ENCODE data around the gene UBB. TPM values are rescaled to one million over a fixed set of nuclear protein-coding genes. Genes with fewer than 3 reads are reported as not detected.
A peak's percentile ranks its signal among the peaks of the same experiment; 100 is the strongest.
"Not testable (repeated sequence)": the region's sequence is repeated elsewhere in the genome, so short reads cannot be mapped to it uniquely, and the experiment has no call there.

Gene UBB
- total and polyA plus RNA-seq, 2 experiments from 2014 or later = 871 to 1,692 TPM

- TF ChIP-seq POLR2AphosphoS5 (IDR thresholded peaks at IDR 0.05; ENCODE audit: low read depth) (no peak), STAT1 (IDR thresholded peaks at IDR 0.05; ENCODE audit: unreplicated experiment) (no peak)
These were observed 3.7 kb downstream of the UBB start (continued) for GRCh38 chr17:16384557-16384956.

DNA sequence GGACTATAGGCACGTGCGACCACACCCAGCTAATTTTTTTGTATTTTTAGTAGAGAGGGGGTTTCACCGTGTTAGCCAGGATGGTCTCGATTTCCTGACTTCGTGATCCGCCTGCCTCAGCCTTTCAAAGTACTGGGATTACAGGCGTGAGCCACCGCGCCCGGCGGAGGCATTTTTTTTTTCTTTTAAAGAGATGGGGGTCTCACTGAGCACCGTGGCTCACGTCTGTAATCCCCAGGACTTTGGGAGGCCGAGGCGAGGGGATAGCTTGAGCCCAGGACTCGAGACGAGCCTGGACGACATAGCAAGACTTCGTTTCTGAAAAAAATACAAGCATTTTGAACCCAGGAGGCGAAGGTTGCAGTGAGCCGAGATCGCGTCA lies 5.2 kb downstream of the UBB start:
- not testable (repeated sequence) for H3K9me3 Mint-ChIP-seq; H3K9me2 ChIP-seq (ENCODE audit: insufficient read depth); H3K27me3 ChIP-seq (ENCODE audit: insufficient read depth); H4K20me1 ChIP-seq (replicated peaks; ENCODE audit: insufficient read depth); DNase-seq (ENCODE audit: low spot score); H3K4me1 ChIP-seq (ENCODE audit: insufficient read depth); ATAC-seq
- H3K4me3 Mint-ChIP-seq = peak overlapping the region; percentile 85
- H3K79me2 ChIP-seq (replicated peaks; ENCODE audit: insufficient read depth) = peaks cover 23% of the 10 kb centered on the region
- H3K27ac Mint-ChIP-seq = peak overlapping the region; percentile 98; the same call in 1 of the 2 replicates
- H3K4me1 Mint-ChIP-seq = peaks cover 31% of the 10 kb centered on the region
- H3K36me3 Mint-ChIP-seq (ENCODE audit: low read depth) = peaks cover 42% of the 10 kb centered on the region
- H3K4me3 ChIP-seq = peak overlapping the region; percentile 52
- H3K27me3 Mint-ChIP-seq (ENCODE audit: insufficient read depth, low read depth, poor library complexity) = peaks cover 10% of the 10 kb centered on the region
- peaks cover 11% of the 10 kb centered on the region; the same call in 1 of the 2 replicates for H3K36me3 ChIP-seq (ENCODE audit: insufficient read depth)
- peaks cover 29% of the 10 kb centered on the region for H3F3A ChIP-seq (replicated peaks; ENCODE audit: low read depth)
- peak overlapping the region; percentile 54; the same call in 1 of the 2 replicates for H2AFZ ChIP-seq
- H3K27ac ChIP-seq (ENCODE audit: low read depth) = peak overlapping the region; percentile 98
- peak overlapping the region; percentile 61 for H3K4me2 ChIP-seq

GRCh38 chr17:16391451-16391850 lies 10.6 kb downstream of the UBB start:
- Histone ChIP-seq H3K4me2 (no peak overlapping the region), H3K36me3 (ENCODE audit: insufficient read depth) (no peaks in the 10 kb centered on the region), H3K9me2 (ENCODE audit: insufficient read depth) (no peaks in the 10 kb centered on the region), H2AFZ (no peak overlapping the region), H3K27me3 (ENCODE audit: insufficient read depth) (no peaks in the 10 kb centered on the region), H3K79me2 (replicated peaks; ENCODE audit: insufficient read depth) (no peaks in the 10 kb centered on the region; the same call in 1 of the 2 replicates), H3K27ac (ENCODE audit: low read depth) (no peak overlapping the region), H3F3A (replicated peaks; ENCODE audit: low read depth) (no peaks in the 10 kb centered on the region), H3K4me3 (no peak overlapping the region), H3K4me1 (ENCODE audit: insufficient read depth) (peaks cover 6% of the 10 kb centered on the region; the same call in 1 of the 2 replicates), H4K20me1 (replicated peaks; ENCODE audit: insufficient read depth) (no peaks in the 10 kb centered on the region)
- Mint-ChIP-seq H3K27me3 (ENCODE audit: insufficient read depth, low read depth, poor library complexity) (peaks cover 12% of the 10 kb centered on the region), H3K9me3 (no peaks in the 10 kb centered on the region; the same call in 2 of the 3 replicates), H3K4me3 (no peak overlapping the region), H3K27ac (no peak overlapping the region), H3K4me1 (peaks cover 9% of the 10 kb centered on the region; the same call in 2 of the 3 replicates), H3K36me3 (ENCODE audit: low read depth) (peaks cover 9% of the 10 kb centered on the region; the same call in 2 of the 3 replicates)
- no peak for DNase-seq (ENCODE audit: low spot score)
- ATAC-seq = no peak
- no peak for TF ChIP-seq ZNF114 (CRISPR knock-in tag; IDR thresholded peaks at IDR 0.05)
- no peak for TF ChIP-seq ZNF462 (CRISPR knock-in tag; IDR thresholded peaks at IDR 0.05)
- no peak for TF ChIP-seq EZH2phosphoT487 (IDR thresholded peaks at IDR 0.05; ENCODE audit: unreplicated experiment)
- TF ChIP-seq CTCF (conservative IDR thresholded peaks at IDR 0.05; ENCODE audit: low read depth in 2 of 2) = no peak
- no peak for TF ChIP-seq ZNF331 (CRISPR knock-in tag; IDR thresholded peaks at IDR 0.05; ENCODE audit: low read depth)
- TF ChIP-seq STAT1 (IDR thresholded peaks at IDR 0.05; ENCODE audit: unreplicated experiment) = no peak
- TF ChIP-seq, protein P1, sequence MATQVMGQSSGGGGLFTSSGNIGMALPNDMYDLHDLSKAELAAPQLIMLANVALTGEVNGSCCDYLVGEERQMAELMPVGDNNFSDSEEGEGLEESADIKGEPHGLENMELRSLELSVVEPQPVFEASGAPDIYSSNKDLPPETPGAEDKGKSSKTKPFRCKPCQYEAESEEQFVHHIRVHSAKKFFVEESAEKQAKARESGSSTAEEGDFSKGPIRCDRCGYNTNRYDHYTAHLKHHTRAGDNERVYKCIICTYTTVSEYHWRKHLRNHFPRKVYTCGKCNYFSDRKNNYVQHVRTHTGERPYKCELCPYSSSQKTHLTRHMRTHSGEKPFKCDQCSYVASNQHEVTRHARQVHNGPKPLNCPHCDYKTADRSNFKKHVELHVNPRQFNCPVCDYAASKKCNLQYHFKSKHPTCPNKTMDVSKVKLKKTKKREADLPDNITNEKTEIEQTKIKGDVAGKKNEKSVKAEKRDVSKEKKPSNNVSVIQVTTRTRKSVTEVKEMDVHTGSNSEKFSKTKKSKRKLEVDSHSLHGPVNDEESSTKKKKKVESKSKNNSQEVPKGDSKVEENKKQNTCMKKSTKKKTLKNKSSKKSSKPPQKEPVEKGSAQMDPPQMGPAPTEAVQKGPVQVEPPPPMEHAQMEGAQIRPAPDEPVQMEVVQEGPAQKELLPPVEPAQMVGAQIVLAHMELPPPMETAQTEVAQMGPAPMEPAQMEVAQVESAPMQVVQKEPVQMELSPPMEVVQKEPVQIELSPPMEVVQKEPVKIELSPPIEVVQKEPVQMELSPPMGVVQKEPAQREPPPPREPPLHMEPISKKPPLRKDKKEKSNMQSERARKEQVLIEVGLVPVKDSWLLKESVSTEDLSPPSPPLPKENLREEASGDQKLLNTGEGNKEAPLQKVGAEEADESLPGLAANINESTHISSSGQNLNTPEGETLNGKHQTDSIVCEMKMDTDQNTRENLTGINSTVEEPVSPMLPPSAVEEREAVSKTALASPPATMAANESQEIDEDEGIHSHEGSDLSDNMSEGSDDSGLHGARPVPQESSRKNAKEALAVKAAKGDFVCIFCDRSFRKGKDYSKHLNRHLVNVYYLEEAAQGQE (IDR thresholded peaks at IDR 0.05; ENCODE audit: unreplicated experiment) = no peak
- no peak for TF ChIP-seq NANOG (IDR thresholded peaks at IDR 0.05; ENCODE audit: borderline replicate concordance)
- TF ChIP-seq POLR2AphosphoS5 (IDR thresholded peaks at IDR 0.05; ENCODE audit: low read depth) = no peak

All from GM23338 (cell line).